CD14-positive monocyte (primary cell): Measurements from ENCODE around the gene ALKBH3. TPM values are rescaled to one million over a fixed set of nuclear protein-coding genes. Genes with fewer than 3 reads are reported as not detected.

Experiments
- DNase-seq, 3 donors: peaks; one replicate each; pipeline ENCODE4 v3.0.0-alpha.2; 2011 to 2022
- H2AFZ ChIP-seq: 2 replicates; pipeline ENCODE4 v1.6.0; 2012; ENCODE audit warnings: mild to moderate bottlenecking, low read depth, low read length, inconsistent platforms; ENCODE audit not compliant: insufficient read depth, poor library complexity, severe bottlenecking
- H3K27ac ChIP-seq, 2 donors: 1 replicate in 1 of 2; 2 replicates in 1 of 2; pipeline ENCODE4 v1.5.1; 2012 to 2013; ENCODE audit warnings: low read length in 2 of 2, control low read depth in 1 of 2, inconsistent platforms in 1 of 2, low read depth in 1 of 2, mild to moderate bottlenecking in 1 of 2
- H3K27me3 ChIP-seq, 2 donors: one replicate each; pipeline versions ENCODE4 v1.6.0 to v1.6.1; 2011 to 2013; ENCODE audit warnings: low read length in 2 of 2; ENCODE audit not compliant: control insufficient read depth in 2 of 2, insufficient read depth in 2 of 2
- H3K36me3 ChIP-seq, 2 donors: replicated peaks in 1 of 2; 1 replicate in 1 of 2; 2 replicates in 1 of 2; pipeline versions ENCODE4 v1.5.1 to v1.6.1; 2012 to 2013; ENCODE audit warnings: low read length in 2 of 2, control low read depth in 1 of 2, inconsistent platforms in 1 of 2, mild to moderate bottlenecking in 1 of 2; ENCODE audit not compliant: insufficient read depth in 2 of 2, control insufficient read depth in 1 of 2
- H3K4me1 ChIP-seq, 2 donors: 1 replicate in 1 of 2; 2 replicates in 1 of 2; pipeline versions ENCODE4 v1.5.1 to v1.6.1; 2012 to 2013; ENCODE audit warnings: low read length in 2 of 2, control low read depth in 1 of 2, inconsistent platforms in 1 of 2, mild to moderate bottlenecking in 1 of 2, moderate library complexity in 1 of 2; ENCODE audit not compliant: insufficient read depth in 2 of 2, control insufficient read depth in 1 of 2
- H3K4me2 ChIP-seq: replicated peaks from 2 replicates; pipeline ENCODE3; 2012; ENCODE audit warnings: low read length, moderate library complexity, mild to moderate bottlenecking; ENCODE audit not compliant: poor library complexity, severe bottlenecking; ENCODE audit errors: extremely low read depth
- H3K4me3 ChIP-seq, 3 experiments: fragments of 200-600 bp in 1 of 3; sonication (generic) in 1 of 3; replicated peaks in 1 of 3; 1 replicate in 2 of 3; 2 replicates in 1 of 3; pipeline ENCODE4 v1.5.1; 2011 to 2013; ENCODE audit warnings: low read length in 3 of 3, mild to moderate bottlenecking in 3 of 3, control low read depth in 2 of 3, low read depth in 2 of 3, inconsistent platforms in 1 of 3, moderate library complexity in 1 of 3
- H3K79me2 ChIP-seq: 2 replicates; pipeline ENCODE4 v1.6.0; 2012; ENCODE audit warnings: mild to moderate bottlenecking, control low read depth, inconsistent platforms, low read length, moderate library complexity; ENCODE audit not compliant: insufficient read depth
- H3K9ac ChIP-seq: 2 replicates; pipeline ENCODE4 v1.6.0; 2017; ENCODE audit warnings: low read length, mild to moderate bottlenecking; ENCODE audit not compliant: insufficient read depth, poor library complexity, severe bottlenecking
- H3K9me3 ChIP-seq, 2 donors: replicated peaks in 1 of 2; 1 replicate in 1 of 2; 2 replicates in 1 of 2; pipeline versions ENCODE4 v1.5.1 to v1.6.1; 2012 to 2013; ENCODE audit warnings: low read length in 2 of 2, control low read depth in 1 of 2; ENCODE audit not compliant: control insufficient read depth in 1 of 2, insufficient read depth in 1 of 2
- H4K20me1 ChIP-seq: 2 replicates; pipeline ENCODE4 v1.6.0; 2012; ENCODE audit warnings: mild to moderate bottlenecking, low read length, control low read depth, moderate library complexity; ENCODE audit not compliant: insufficient read depth
- H3K27ac Mint-ChIP-seq, 7 donors: one replicate each; pipeline ENCODE4 v1.8.0; 2020; ENCODE audit warnings: mild to moderate bottlenecking in 7 of 7, mixed read lengths in 7 of 7, moderate library complexity in 6 of 7, inconsistent platforms in 2 of 7
- H3K27me3 Mint-ChIP-seq, 3 donors: one replicate each; pipeline ENCODE4 v1.8.0; 2021 to 2022; ENCODE audit warnings: low read depth in 3 of 3, mild to moderate bottlenecking in 3 of 3, mixed read lengths in 3 of 3, moderate library complexity in 3 of 3, inconsistent platforms in 1 of 3
- H3K36me3 Mint-ChIP-seq, 2 donors: one replicate each; pipeline ENCODE4 v1.8.0; 2020; ENCODE audit warnings: mixed read lengths in 2 of 2, inconsistent platforms in 1 of 2, mild to moderate bottlenecking in 1 of 2
- H3K4me1 Mint-ChIP-seq: one replicate; pipeline ENCODE4 v1.8.0; 2020; ENCODE audit warnings: mild to moderate bottlenecking, mixed read lengths
- H3K4me3 Mint-ChIP-seq, 2 donors: one replicate each; pipeline ENCODE4 v1.8.0; 2020; ENCODE audit warnings: mild to moderate bottlenecking in 2 of 2, mixed read lengths in 2 of 2, moderate library complexity in 1 of 2
- H3K9me3 Mint-ChIP-seq, 7 donors: one replicate each; pipeline ENCODE4 v1.8.0; 2020 to 2022; ENCODE audit warnings: mixed read lengths in 7 of 7, mild to moderate bottlenecking in 6 of 7, moderate library complexity in 6 of 7, inconsistent platforms in 2 of 7
- CTCF ChIP-seq: fragments of 200-600 bp; IDR thresholded peaks from one replicate; pipeline ENCODE4 v1.8.0; 2022; ENCODE audit warnings: antibody characterized with exemption, mild to moderate bottlenecking
- WGBS: methylation state at CpG from one replicate; pipeline ENCODE4 v1.1.5; 2013; ENCODE audit warnings: missing lambda C conversion rate; ENCODE audit not compliant: insufficient coverage; 5-methylcytosine and 5-hydroxymethylcytosine counted together
- intact Hi-C, 2 donors: fragments of 100-400 bp; cut with micrococcal nuclease; formaldehyde crosslinking; loops; one replicate each; pipeline versions ENCODE4 v1.15.0 to v1.15.1; 2023
- polyA plus RNA-seq, 3 donors: library from polyadenylated mRNA; depleted of rRNA in 1 of 3; unstranded in 2 of 3; stranded (reverse) in 1 of 3; fragments of 300-500 nt in 2 of 3; fragments of >200 nt in 1 of 3; fragmentation: Illumina TruSeq in 2 of 3; gene quantifications; 1 replicate in 2 of 3; 2 replicates in 1 of 3; pipeline ENCODE4 v1.2.3, GENCODE V29; 2012 to 2021

ALKBH3 gene
- polyA plus RNA-seq, 3 donors: 22.1 to 25.8 (median 22.7) TPM

DNA sequence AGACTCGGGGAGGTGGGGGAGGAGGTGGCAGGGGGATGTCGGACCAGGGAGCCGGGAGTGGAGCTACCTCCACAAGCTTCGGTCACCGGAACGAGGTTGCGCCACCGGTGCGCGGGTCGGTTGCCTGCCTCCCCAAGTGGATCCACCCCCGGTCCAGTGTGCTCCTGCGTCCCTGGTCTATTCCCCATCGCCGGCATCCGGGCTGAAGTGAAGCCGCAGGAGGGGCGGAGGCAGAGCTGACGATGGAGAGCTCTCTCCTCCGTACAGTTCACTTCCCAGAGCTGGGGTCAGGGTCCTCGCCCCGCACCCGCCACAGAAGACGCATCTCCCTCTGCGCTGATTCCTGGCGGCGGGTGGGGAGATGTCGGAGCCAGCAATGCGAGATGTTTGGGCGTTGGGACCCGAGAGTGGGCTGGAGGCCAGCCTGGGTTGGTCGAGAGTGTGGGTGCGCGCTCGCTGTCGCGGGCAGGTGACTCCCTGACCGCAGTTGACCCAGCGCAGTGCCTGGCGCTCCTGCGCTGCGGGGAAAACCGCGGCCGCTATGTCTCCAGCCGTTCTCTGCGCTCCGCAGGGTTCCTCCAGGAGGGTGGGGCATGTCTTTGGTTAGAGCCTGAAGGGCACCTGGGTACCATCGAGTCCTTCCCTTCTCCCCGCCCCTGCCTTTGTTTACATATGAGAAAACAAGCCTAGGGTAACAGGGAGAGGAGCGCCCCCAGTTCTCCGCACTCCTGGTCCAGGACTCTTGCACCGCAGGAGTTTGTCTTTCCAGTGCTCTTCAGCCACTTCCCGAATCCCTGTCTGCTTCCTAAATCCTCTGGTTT, 63.5 kb downstream of the ALKBH3 start:
- Mint-ChIP-seq H3K9me3 (peaks cover 0 to 12% (median 7%) of the 10 kb centered on the region in 7 donors), H3K27ac (no peak overlapping the region), H3K27me3 (peaks cover 44 to 72% (median 70%) of the 10 kb centered on the region in 3 donors), H3K36me3 (peaks cover 0 to 6% of the 10 kb centered on the region in 2 donors), H3K4me1 (peaks cover 26% of the 10 kb centered on the region), H3K4me3 (peak overlapping the region; percentile 69 to 94)
- H3K27me3 ChIP-seq: peaks cover 31 to 43% of the 10 kb centered on the region in 2 donors
- H3K27ac ChIP-seq: no peak overlapping the region
- intact Hi-C loops: loop anchor here in 1 of 2 donors (5.0 kb wide), 1 partner anchor 52 kb away; no protein-coding TSS in a partner anchor
- no peaks in the 10 kb centered on the region for H3K36me3 ChIP-seq
- no peak overlapping the region for H3K9ac ChIP-seq
- no peak for DNase-seq
- H3K4me1 ChIP-seq: peaks cover 15 to 34% of the 10 kb centered on the region in 2 donors
- H4K20me1 ChIP-seq: no peaks in the 10 kb centered on the region
- 2% methylated on average over 50 of the region's 54 CpGs for WGBS
- peak overlapping the region; percentile 72 for H3K4me2 ChIP-seq
- H3K4me3 ChIP-seq: peak overlapping the region in 1 of 3 experiments; percentile 55
- no peak overlapping the region for H2AFZ ChIP-seq
- peaks cover 0 to 11% of the 10 kb centered on the region in 2 donors for H3K9me3 ChIP-seq
- TF ChIP-seq CTCF: no peak
- no peaks in the 10 kb centered on the region for H3K79me2 ChIP-seq

GRCh38 chr11:43944761-43945311, 64.2 kb downstream of the ALKBH3 start:
- peaks cover 31 to 43% of the 10 kb centered on the region in 2 donors for H3K27me3 ChIP-seq
- H3K27me3 Mint-ChIP-seq: peaks cover 41 to 71% (median 68%) of the 10 kb centered on the region in 3 donors
- no peak overlapping the region for H3K4me3 ChIP-seq
- H2AFZ ChIP-seq: peak overlapping the region; percentile 29
- peaks cover 0 to 6% of the 10 kb centered on the region in 2 donors for H3K36me3 Mint-ChIP-seq
- peak overlapping the region; percentile 35 for H3K4me2 ChIP-seq
- H3K4me1 Mint-ChIP-seq: peaks cover 26% of the 10 kb centered on the region
- no peaks in the 10 kb centered on the region for H3K36me3 ChIP-seq
- DNase-seq: peak; percentile 16 to 37 (median 21)
- no peak overlapping the region for H3K27ac ChIP-seq
- intact Hi-C loops: loop anchor here in 1 of 2 donors (5.0 kb wide), 1 partner anchor 53 kb away; no protein-coding TSS in a partner anchor
- WGBS: 15% methylated on average over 15 of the region's 16 CpGs
- H3K9ac ChIP-seq: no peak overlapping the region
- TF ChIP-seq CTCF: peak; percentile 70
- peaks cover 0 to 11% of the 10 kb centered on the region in 2 donors for H3K9me3 ChIP-seq
- peak overlapping the region; percentile 39 to 94 for H3K4me3 Mint-ChIP-seq
- H4K20me1 ChIP-seq: no peaks in the 10 kb centered on the region
- H3K27ac Mint-ChIP-seq: no peak overlapping the region
- no peaks in the 10 kb centered on the region for H3K79me2 ChIP-seq
- peaks cover 15 to 34% of the 10 kb centered on the region in 2 donors for H3K4me1 ChIP-seq
- H3K9me3 Mint-ChIP-seq: peaks cover 0 to 15% (median 7%) of the 10 kb centered on the region in 7 donors
